Osteoblast (primary cell): ENCODE data around the gene CNST. TPM values are rescaled to one million over a fixed set of nuclear protein-coding genes. Genes with fewer than 3 reads are reported as not detected.

ENCODE experiments used
- DNase-seq: peaks from one replicate; pipeline ENCODE4 v3.0.0; 2011; ENCODE audit warnings: low spot score, mixed read lengths; ENCODE audit not compliant: insufficient read length; ENCODE audit errors: missing footprints
- H2AFZ ChIP-seq: 2 replicates; pipeline ENCODE4 v1.6.0; 2011; ENCODE audit warnings: mild to moderate bottlenecking, low read length
- H3K27ac ChIP-seq: 2 replicates; pipeline ENCODE4 v1.5.1; 2011; ENCODE audit warnings: mild to moderate bottlenecking, low read depth, low read length, moderate library complexity
- H3K27me3 ChIP-seq: 2 replicates; pipeline ENCODE4 v1.6.0; 2012; ENCODE audit warnings: mild to moderate bottlenecking, control low read depth, inconsistent platforms, low read length, moderate library complexity; ENCODE audit not compliant: insufficient read depth
- H3K36me3 ChIP-seq: 2 replicates; pipeline ENCODE4 v1.5.1; 2011; ENCODE audit warnings: mild to moderate bottlenecking, low read length, control low read depth, moderate library complexity; ENCODE audit not compliant: insufficient read depth
- H3K4me1 ChIP-seq: 2 replicates; pipeline ENCODE4 v1.5.1; 2011; ENCODE audit warnings: mild to moderate bottlenecking, low read length, control low read depth, moderate library complexity; ENCODE audit not compliant: insufficient read depth
- H3K4me2 ChIP-seq: 2 replicates; pipeline ENCODE4 v1.6.0; 2011; ENCODE audit warnings: mild to moderate bottlenecking, low read length; ENCODE audit not compliant: insufficient read depth
- H3K4me3 ChIP-seq: fragments of 200-600 bp; sonication (generic); 3 replicates; pipeline ENCODE4 v1.5.1; 2012; ENCODE audit warnings: mild to moderate bottlenecking, low read length, inconsistent platforms; ENCODE audit not compliant: insufficient read depth
- H3K79me2 ChIP-seq: 2 replicates; pipeline ENCODE4 v1.6.0; 2012; ENCODE audit warnings: mild to moderate bottlenecking, low read length, control low read depth, inconsistent platforms; ENCODE audit not compliant: insufficient read depth
- H3K9me3 ChIP-seq: 2 replicates; pipeline ENCODE4 v1.5.1; 2011; ENCODE audit warnings: low read depth, low read length, control low read depth
- H4K20me1 ChIP-seq: 2 replicates; pipeline ENCODE4 v1.6.0; 2012; ENCODE audit warnings: mild to moderate bottlenecking, low read length, control low read depth; ENCODE audit not compliant: insufficient read depth
- total RNA-seq: library from RNA; depleted of rRNA; stranded (reverse); fragments of >200 nt; gene quantifications from 2 replicates; pipeline ENCODE4 v1.2.3, GENCODE V29; 2012
- TF ChIP-seq, protein P1 (sequence below): IDR thresholded peaks from 2 replicates; pipeline ENCODE4 v1.5.1; 2011; ENCODE audit warnings: mild to moderate bottlenecking, low read depth, low read length, moderate library complexity; ENCODE audit errors: extremely low read depth

CNST gene
- total RNA-seq, 1 donor, result 25.7 TPM

GRCh38 chr1:246591958-246592357 lies 25.7 kb downstream of the CNST start:
- Histone ChIP-seq H3K79me2 (peaks cover 56% of the 10 kb centered on the region), H3K27me3 (no peaks in the 10 kb centered on the region), H3K36me3 (peaks cover 14% of the 10 kb centered on the region), H3K9me3 (no peaks in the 10 kb centered on the region), H2AFZ (no peak overlapping the region), H3K4me1 (peaks cover 55% of the 10 kb centered on the region), H4K20me1 (no peaks in the 10 kb centered on the region), H3K4me2 (peak overlapping the region; percentile 76), H3K4me3 (no peak overlapping the region), H3K27ac (peak overlapping the region; percentile 85)
- DNase-seq, result no peak
- TF ChIP-seq, protein P1, sequence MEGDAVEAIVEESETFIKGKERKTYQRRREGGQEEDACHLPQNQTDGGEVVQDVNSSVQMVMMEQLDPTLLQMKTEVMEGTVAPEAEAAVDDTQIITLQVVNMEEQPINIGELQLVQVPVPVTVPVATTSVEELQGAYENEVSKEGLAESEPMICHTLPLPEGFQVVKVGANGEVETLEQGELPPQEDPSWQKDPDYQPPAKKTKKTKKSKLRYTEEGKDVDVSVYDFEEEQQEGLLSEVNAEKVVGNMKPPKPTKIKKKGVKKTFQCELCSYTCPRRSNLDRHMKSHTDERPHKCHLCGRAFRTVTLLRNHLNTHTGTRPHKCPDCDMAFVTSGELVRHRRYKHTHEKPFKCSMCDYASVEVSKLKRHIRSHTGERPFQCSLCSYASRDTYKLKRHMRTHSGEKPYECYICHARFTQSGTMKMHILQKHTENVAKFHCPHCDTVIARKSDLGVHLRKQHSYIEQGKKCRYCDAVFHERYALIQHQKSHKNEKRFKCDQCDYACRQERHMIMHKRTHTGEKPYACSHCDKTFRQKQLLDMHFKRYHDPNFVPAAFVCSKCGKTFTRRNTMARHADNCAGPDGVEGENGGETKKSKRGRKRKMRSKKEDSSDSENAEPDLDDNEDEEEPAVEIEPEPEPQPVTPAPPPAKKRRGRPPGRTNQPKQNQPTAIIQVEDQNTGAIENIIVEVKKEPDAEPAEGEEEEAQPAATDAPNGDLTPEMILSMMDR, result no peak

- DNase-seq, result peak; percentile 88
- H3K4me1 ChIP-seq, result peaks cover 52% of the 10 kb centered on the region
- peak overlapping the region; percentile 76 for H3K4me2 ChIP-seq
- no peaks in the 10 kb centered on the region for H4K20me1 ChIP-seq
- H3K4me3 ChIP-seq, result no peak overlapping the region
- peak overlapping the region; percentile 85 for H3K27ac ChIP-seq
- H3K79me2 ChIP-seq, result peaks cover 62% of the 10 kb centered on the region
- H3K9me3 ChIP-seq, result no peaks in the 10 kb centered on the region
- no peaks in the 10 kb centered on the region for H3K27me3 ChIP-seq
- TF ChIP-seq, protein P1, result no peak
- peaks cover 14% of the 10 kb centered on the region for H3K36me3 ChIP-seq
- no peak overlapping the region for H2AFZ ChIP-seq
Observed at GRCh38 chr1:246592695-246593094, 26.4 kb downstream of the CNST start.

DNA sequence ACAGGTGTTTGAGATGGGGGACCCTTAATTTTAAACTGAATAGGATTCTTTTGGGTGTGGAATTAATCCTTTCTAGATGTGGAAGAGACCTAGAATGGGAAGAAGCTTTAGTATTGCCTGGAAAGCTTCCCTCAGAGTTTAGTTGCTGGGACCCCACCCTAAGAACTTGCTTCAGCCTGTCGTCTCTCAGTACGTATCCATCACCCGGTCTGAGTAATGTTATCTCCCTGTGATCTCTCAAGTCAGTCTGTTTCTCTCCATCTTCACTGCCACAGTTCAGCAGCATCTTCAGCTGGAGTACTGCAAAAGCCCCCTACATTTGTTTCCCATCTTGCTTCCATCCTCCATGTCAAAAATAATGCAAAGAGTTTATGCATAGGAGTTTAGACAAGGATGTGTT lies 28.9 kb downstream of the CNST start:
- Histone ChIP-seq H3K4me3 (no peak overlapping the region), H3K4me1 (peaks cover 40% of the 10 kb centered on the region), H3K79me2 (peaks cover 78% of the 10 kb centered on the region), H3K36me3 (peaks cover 14% of the 10 kb centered on the region), H3K4me2 (no peak overlapping the region), H4K20me1 (no peaks in the 10 kb centered on the region), H3K27me3 (no peaks in the 10 kb centered on the region), H2AFZ (no peak overlapping the region), H3K9me3 (no peaks in the 10 kb centered on the region), H3K27ac (no peak overlapping the region)
- no peak for DNase-seq
- TF ChIP-seq, protein P1, result no peak

DNA sequence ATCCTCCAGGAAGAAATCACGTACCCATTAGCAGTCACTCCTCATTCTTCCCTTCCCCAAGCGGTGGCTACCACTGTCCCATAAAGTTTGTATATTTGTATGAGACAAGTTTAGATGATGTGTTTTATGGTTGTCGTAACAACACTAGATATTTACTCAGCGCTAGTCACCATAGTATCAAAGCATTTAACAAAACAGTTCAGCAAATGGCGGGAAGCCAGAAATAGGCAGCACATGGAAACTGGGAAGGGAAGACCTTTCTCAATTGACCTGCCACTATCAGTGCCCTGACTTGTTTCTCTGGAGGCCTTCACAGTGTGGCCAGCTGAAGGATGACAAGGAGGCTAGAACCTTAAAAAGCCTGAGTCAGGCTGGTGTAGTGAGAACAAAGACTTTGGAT lies 31.1 kb downstream of the CNST start:
- Histone ChIP-seq H3K4me2 (no peak overlapping the region), H3K4me3 (no peak overlapping the region)

More for the DNA sequence above, 31.1 kb downstream of the CNST start:
- H3K4me1 ChIP-seq, result peaks cover 22% of the 10 kb centered on the region
- peak; percentile 70 for DNase-seq
- H3K9me3 ChIP-seq, result no peaks in the 10 kb centered on the region
- H4K20me1 ChIP-seq, result no peaks in the 10 kb centered on the region
- peaks cover 8% of the 10 kb centered on the region for H3K36me3 ChIP-seq
- H3K27me3 ChIP-seq, result no peaks in the 10 kb centered on the region
- peak overlapping the region; percentile 56 for H3K27ac ChIP-seq
- TF ChIP-seq, protein P1, result no peak
- peaks cover 78% of the 10 kb centered on the region for H3K79me2 ChIP-seq
- H2AFZ ChIP-seq, result no peak overlapping the region
